NT2/D1 (cell line): ENCODE data around the gene MEDAG.
"Not testable (repeated sequence)": the region's sequence is repeated elsewhere in the genome, so short reads cannot be mapped to it uniquely, and the experiment has no call there.

Experiments used
- DNase-seq: peaks from one replicate; pipeline ENCODE4 v3.0.0-alpha.2; 2011; ENCODE audit warnings: low read depth, low spot score
- H3K27me3 ChIP-seq: 2 replicates; pipeline ENCODE4 v1.6.0; 2011; ENCODE audit warnings: mild to moderate bottlenecking; ENCODE audit not compliant: insufficient read length, insufficient read depth
- H3K36me3 ChIP-seq: 2 replicates; pipeline ENCODE4 v1.6.1; 2011; ENCODE audit warnings: mild to moderate bottlenecking, low read length, mixed read lengths; ENCODE audit not compliant: insufficient read depth, insufficient read length
- H3K4me1 ChIP-seq: 2 replicates; pipeline ENCODE4 v1.5.1; 2011; ENCODE audit not compliant: insufficient read depth, insufficient read length
- H3K4me3 ChIP-seq: 2 replicates; pipeline ENCODE4 v1.5.1; 2011; ENCODE audit warnings: low read depth; ENCODE audit not compliant: insufficient read length
- H3K9ac ChIP-seq: 2 replicates; pipeline ENCODE4 v1.6.0; 2011; ENCODE audit warnings: low read depth; ENCODE audit not compliant: insufficient read length
- H3K9me3 ChIP-seq: 2 replicates; pipeline ENCODE4 v1.5.1; 2011; ENCODE audit warnings: mild to moderate bottlenecking, low read length; ENCODE audit not compliant: insufficient read depth
- SUZ12 ChIP-seq: IDR thresholded peaks from 2 replicates; pipeline ENCODE4 v1.6.1; 2011; ENCODE audit not compliant: insufficient read length, insufficient read depth; ENCODE audit errors: extremely low read depth
- YY1 ChIP-seq: IDR thresholded peaks from 2 replicates; pipeline ENCODE4 v1.6.1; 2011; ENCODE audit not compliant: insufficient read length, insufficient read depth
- ZNF274 ChIP-seq: IDR thresholded peaks from 2 replicates; pipeline ENCODE4 v1.6.1; 2011; ENCODE audit warnings: mild to moderate bottlenecking, low read depth, low read length

Gene MEDAG

GRCh38 chr13:30924721-30925120 is 18.6 kb downstream of the MEDAG start:
- Histone ChIP-seq H3K9ac (no peak overlapping the region), H3K4me1 (peaks cover 2% of the 10 kb centered on the region), H3K9me3 (no peaks in the 10 kb centered on the region), H3K27me3 (no peaks in the 10 kb centered on the region), H3K36me3 (no peaks in the 10 kb centered on the region), H3K4me3 (no peak overlapping the region)
- TF ChIP-seq ZNF274 (no peak), SUZ12 (no peak), YY1 (no peak)
- DNase-seq = no peak

- Histone ChIP-seq H3K4me1 (peaks cover 2% of the 10 kb centered on the region), H3K27me3 (no peaks in the 10 kb centered on the region), H3K36me3 (no peaks in the 10 kb centered on the region), H3K4me3 (no peak overlapping the region), H3K9ac (no peak overlapping the region), H3K9me3 (no peaks in the 10 kb centered on the region)
- no peak for DNase-seq
- TF ChIP-seq SUZ12 = no peak
- no peak for TF ChIP-seq YY1
These were observed 19.4 kb downstream of the MEDAG start for GRCh38 chr13:30925429-30925828.

- no peak for TF ChIP-seq ZNF274
- no peak for TF ChIP-seq SUZ12
- TF ChIP-seq YY1 = no peak
- Histone ChIP-seq H3K4me3 (no peak overlapping the region), H3K27me3 (peaks cover 3% of the 10 kb centered on the region), H3K36me3 (no peaks in the 10 kb centered on the region), H3K4me1 (peaks cover 2% of the 10 kb centered on the region), H3K9me3 (no peaks in the 10 kb centered on the region), H3K9ac (no peak overlapping the region)
- DNase-seq = no peak
These were observed 20.7 kb downstream of the MEDAG start for GRCh38 chr13:30926781-30927180.

- H3K9me3 ChIP-seq, H3K4me1 ChIP-seq, H3K27me3 ChIP-seq, H3K36me3 ChIP-seq, H3K9ac ChIP-seq, DNase-seq, H3K4me3 ChIP-seq: not testable (repeated sequence)
These were observed 21.1 kb downstream of the MEDAG start for GRCh38 chr13:30927188-30927587.

GRCh38 chr13:30927595-30927994 is 21.5 kb downstream of the MEDAG start:
- no peak for DNase-seq
- TF ChIP-seq YY1 (no peak), SUZ12 (no peak), ZNF274 (no peak)
- Histone ChIP-seq H3K27me3 (peaks cover 10% of the 10 kb centered on the region), H3K4me3 (no peak overlapping the region), H3K4me1 (peaks cover 2% of the 10 kb centered on the region), H3K9me3 (no peaks in the 10 kb centered on the region), H3K36me3 (no peaks in the 10 kb centered on the region), H3K9ac (no peak overlapping the region)

GRCh38 chr13:30928978-30929377 is 22.9 kb downstream of the MEDAG start:
- Histone ChIP-seq H3K9me3 (no peaks in the 10 kb centered on the region), H3K4me3 (no peak overlapping the region), H3K9ac (no peak overlapping the region), H3K27me3 (peaks cover 16% of the 10 kb centered on the region), H3K4me1 (peaks cover 7% of the 10 kb centered on the region), H3K36me3 (no peaks in the 10 kb centered on the region)
- DNase-seq = no peak
- TF ChIP-seq YY1 = no peak
- TF ChIP-seq ZNF274 = no peak
- TF ChIP-seq SUZ12 = no peak

GRCh38 chr13:30932481-30933353 is 26.6 kb downstream of the MEDAG start, which contains the start of gene TEX26:
Gene TEX26, plus strand, starts transcription at chr13:30932656. Its CDS starts 60 bp downstream, at chr13:30932716.
- no peaks in the 10 kb centered on the region for H3K36me3 ChIP-seq
- DNase-seq = no peak
- TF ChIP-seq SUZ12 (no peak), ZNF274 (no peak), YY1 (no peak)
- H3K9ac ChIP-seq = peak within 1 kb of the TSS; percentile 36
- H3K4me1 ChIP-seq = peaks cover 7% of the 10 kb centered on the region
- peaks cover 19% of the 10 kb centered on the region for H3K27me3 ChIP-seq
- H3K4me3 ChIP-seq = peak within 1 kb of the TSS; percentile 19
- peaks cover 15% of the 10 kb centered on the region; the same call in 1 of the 2 replicates for H3K9me3 ChIP-seq

- TF ChIP-seq YY1 (no peak), ZNF274 (no peak), SUZ12 (no peak)
- peaks cover 7% of the 10 kb centered on the region for H3K4me1 ChIP-seq
- DNase-seq = no peak
- H3K9me3 ChIP-seq = peaks cover 15% of the 10 kb centered on the region; the same call in 1 of the 2 replicates
- H3K27me3 ChIP-seq = peaks cover 19% of the 10 kb centered on the region
- no peak overlapping the region for H3K4me3 ChIP-seq
- no peaks in the 10 kb centered on the region for H3K36me3 ChIP-seq
- no peak overlapping the region for H3K9ac ChIP-seq
These were observed 27.2 kb downstream of the MEDAG start for GRCh38 chr13:30933354-30933670.
